ENCODE data around the gene PTPRU.

- TF ChIP-seq GATA2 (IDR thresholded peaks at IDR 0.05; ENCODE audit: low read depth, low read length): no peak
- no peak for TF ChIP-seq GATA3 (IDR thresholded peaks at IDR 0.05; ENCODE audit: low read depth, low read length)
Measured at GRCh38 chr1:29217633-29218032, 18.7 kb upstream of the PTPRU start.
